OCI-LY1 (cell line): ENCODE results near the gene CASZ1.

ENCODE experiments used
- EZH2 ChIP-seq: fragments of 200-600 bp; sonication (generic), shearing (Covaris generic); IDR thresholded peaks from 2 replicates; pipeline ENCODE4 v1.8.0; 2017; ENCODE audit warnings: borderline replicate concordance, mixed run types, mild to moderate bottlenecking, antibody characterized with exemption, low read length, moderate library complexity, mixed read lengths
- TF ChIP-seq, protein P1 (sequence below): fragments of 200-600 bp; sonication (generic), shearing (Covaris generic); IDR thresholded peaks from 2 replicates; pipeline ENCODE4 v1.5.1; 2017; ENCODE audit warnings: mild to moderate bottlenecking, antibody characterized with exemption, low read length, moderate library complexity, mixed read lengths

DNA sequence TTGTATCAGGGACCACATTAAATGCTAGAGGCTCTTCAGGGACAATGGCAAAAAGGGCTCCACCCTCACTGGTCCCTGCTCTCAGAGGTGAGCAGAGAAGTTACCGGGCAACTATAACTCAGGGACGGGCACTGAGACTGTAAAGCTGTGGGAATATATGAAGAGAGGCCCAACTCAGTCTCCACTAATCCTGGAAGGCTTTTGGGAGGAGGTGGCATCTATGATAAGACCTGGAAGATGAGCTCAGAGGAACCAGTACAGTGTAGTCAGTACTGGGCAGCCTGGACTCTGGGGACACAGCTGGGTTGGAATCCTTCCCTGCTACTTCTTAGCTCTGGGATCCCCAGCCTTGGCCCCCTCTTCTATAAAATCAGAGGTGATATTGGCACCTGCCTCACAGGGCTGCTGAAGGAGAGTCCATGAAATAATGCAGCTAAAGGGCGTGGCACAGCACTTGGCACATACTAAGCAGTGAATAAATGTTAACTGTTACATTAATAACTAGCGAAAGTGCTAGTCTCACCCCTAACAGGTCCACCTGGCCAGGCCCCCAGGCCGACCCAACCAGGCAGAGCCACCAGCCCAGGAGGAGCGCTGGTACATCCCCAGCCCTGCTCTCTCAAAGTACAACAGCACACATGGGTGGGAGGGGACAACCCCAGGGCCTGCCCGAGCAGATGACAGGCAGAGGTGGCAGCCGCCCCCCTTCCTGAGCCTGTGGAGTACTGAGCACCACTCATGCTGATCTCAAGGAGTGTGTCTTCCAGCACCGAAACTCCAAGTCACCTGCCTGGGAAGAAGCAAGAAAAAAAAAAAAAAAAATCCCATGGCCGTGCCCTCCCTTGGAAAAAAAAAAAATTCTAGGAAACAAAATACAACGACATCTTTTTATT, 62.7 kb downstream of the CASZ1 start:
- TF ChIP-seq, protein P1, sequence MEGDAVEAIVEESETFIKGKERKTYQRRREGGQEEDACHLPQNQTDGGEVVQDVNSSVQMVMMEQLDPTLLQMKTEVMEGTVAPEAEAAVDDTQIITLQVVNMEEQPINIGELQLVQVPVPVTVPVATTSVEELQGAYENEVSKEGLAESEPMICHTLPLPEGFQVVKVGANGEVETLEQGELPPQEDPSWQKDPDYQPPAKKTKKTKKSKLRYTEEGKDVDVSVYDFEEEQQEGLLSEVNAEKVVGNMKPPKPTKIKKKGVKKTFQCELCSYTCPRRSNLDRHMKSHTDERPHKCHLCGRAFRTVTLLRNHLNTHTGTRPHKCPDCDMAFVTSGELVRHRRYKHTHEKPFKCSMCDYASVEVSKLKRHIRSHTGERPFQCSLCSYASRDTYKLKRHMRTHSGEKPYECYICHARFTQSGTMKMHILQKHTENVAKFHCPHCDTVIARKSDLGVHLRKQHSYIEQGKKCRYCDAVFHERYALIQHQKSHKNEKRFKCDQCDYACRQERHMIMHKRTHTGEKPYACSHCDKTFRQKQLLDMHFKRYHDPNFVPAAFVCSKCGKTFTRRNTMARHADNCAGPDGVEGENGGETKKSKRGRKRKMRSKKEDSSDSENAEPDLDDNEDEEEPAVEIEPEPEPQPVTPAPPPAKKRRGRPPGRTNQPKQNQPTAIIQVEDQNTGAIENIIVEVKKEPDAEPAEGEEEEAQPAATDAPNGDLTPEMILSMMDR, result no peak
- no peak for TF ChIP-seq EZH2
